Liver (tissue), 3 donors: ENCODE data around the gene GPR55.

Experiments
- CTCF ChIP-seq: fragments of 150-350 bp; IDR thresholded peaks from 2 replicates; pipeline ENCODE4 v1.5.1; 2017; ENCODE audit warnings: improper control_type of control experiment, low read depth, low read length; ENCODE audit not compliant: missing input control
- FOXA1 ChIP-seq: IDR thresholded peaks from 2 replicates; pipeline ENCODE4 v1.6.1; 2016; ENCODE audit warnings: antibody characterized with exemption
- HNF4G ChIP-seq: IDR thresholded peaks from 2 replicates; pipeline ENCODE4 v1.6.1; 2016; ENCODE audit warnings: antibody characterized with exemption
- TF ChIP-seq, protein P1 (sequence below): IDR thresholded peaks from 2 replicates; pipeline ENCODE4 v1.6.1; 2016; ENCODE audit warnings: antibody characterized with exemption, mild to moderate bottlenecking
- donor health status: healthy.
- donor health status: healthy.

DNA sequence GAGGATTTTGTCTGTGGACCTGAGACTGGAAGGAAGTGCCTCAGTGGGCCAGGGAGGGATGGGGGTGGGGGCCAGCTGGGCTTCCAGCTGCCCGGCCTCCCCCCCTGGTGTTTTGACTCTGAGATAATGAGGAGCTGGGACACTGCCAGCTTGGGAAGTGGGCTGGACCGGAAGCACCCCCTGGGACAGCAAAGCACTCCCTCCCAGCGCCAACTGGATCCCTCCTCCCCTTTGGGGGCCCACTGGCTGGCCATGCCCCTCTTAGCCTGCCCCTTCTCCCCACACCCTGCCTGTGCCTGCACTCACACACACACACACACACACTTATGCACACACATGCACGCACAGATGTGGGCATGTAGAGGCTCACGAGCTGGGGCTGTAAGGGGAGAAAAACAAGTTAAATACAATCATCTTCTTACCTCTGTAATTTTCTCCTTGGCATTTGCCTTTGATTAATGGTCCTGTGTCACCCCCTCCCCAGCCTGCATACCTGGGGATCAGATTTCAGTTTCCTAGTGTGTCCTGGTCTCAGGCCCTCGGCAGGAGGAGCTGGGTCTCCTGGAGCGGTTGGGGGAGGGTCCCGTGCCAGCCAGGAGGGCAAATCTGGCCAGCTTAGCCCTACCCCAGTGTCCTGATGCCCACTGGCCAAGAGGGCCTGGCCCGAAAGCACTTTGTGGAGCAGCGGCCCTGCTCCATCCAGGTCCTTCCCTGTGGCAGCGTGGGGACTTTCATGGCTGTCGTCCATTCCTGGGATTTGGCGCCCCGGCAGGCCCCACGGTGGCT lies 56.7 kb downstream of the GPR55 start:
- TF ChIP-seq HNF4G, result no peak
- TF ChIP-seq, protein P1, sequence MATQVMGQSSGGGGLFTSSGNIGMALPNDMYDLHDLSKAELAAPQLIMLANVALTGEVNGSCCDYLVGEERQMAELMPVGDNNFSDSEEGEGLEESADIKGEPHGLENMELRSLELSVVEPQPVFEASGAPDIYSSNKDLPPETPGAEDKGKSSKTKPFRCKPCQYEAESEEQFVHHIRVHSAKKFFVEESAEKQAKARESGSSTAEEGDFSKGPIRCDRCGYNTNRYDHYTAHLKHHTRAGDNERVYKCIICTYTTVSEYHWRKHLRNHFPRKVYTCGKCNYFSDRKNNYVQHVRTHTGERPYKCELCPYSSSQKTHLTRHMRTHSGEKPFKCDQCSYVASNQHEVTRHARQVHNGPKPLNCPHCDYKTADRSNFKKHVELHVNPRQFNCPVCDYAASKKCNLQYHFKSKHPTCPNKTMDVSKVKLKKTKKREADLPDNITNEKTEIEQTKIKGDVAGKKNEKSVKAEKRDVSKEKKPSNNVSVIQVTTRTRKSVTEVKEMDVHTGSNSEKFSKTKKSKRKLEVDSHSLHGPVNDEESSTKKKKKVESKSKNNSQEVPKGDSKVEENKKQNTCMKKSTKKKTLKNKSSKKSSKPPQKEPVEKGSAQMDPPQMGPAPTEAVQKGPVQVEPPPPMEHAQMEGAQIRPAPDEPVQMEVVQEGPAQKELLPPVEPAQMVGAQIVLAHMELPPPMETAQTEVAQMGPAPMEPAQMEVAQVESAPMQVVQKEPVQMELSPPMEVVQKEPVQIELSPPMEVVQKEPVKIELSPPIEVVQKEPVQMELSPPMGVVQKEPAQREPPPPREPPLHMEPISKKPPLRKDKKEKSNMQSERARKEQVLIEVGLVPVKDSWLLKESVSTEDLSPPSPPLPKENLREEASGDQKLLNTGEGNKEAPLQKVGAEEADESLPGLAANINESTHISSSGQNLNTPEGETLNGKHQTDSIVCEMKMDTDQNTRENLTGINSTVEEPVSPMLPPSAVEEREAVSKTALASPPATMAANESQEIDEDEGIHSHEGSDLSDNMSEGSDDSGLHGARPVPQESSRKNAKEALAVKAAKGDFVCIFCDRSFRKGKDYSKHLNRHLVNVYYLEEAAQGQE, result no peak
- TF ChIP-seq CTCF, result no peak
- no peak for TF ChIP-seq FOXA1
